ENCODE results near the gene SPNS3. TPM values are rescaled to one million over a fixed set of nuclear protein-coding genes. Genes with fewer than 3 reads are reported as not detected.

SPNS3 gene
- polyA plus RNA-seq, 2 of the 4 experiments (the other 2 are of a cell fraction) = not detected

DNA sequence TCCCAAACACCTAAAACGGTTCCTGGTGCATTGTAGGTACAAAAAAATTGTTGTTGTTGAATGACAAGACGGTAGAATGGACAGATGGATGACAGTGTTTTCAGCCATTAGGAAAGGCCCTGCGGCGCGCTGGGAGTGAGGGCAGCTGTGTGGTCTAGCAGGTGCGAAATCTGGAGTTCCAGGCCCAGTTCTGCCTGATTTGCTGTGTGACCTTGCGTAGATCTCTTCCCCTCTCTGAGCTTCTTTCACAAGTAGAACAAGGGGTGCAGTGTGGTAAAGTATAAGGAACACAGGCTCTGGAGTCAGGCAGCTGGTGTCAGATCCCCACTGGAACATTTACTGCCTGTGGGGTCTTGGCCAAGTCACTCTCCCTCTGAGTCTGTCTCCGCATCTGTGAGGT lies 90.2 kb downstream of the SPNS3 start:
- H3K4me2 ChIP-seq = no peak overlapping the region
- H3K4me1 ChIP-seq = peaks cover 15% of the 10 kb centered on the region; the same call in 2 of the 3 replicates
- no peak for FAIRE-seq
- ChIA-PET POLR2A (no interaction called here), CTCF (interaction anchor here (0.9 to 2.7 kb wide), 6 partner anchors 10 to 111 kb away, joined by 3 to 8 read pairs (median 4); no protein-coding TSS in a partner anchor)
- no peak for ATAC-seq
- H3K9me3 ChIP-seq = no peaks in the 10 kb centered on the region
- WGBS (ENCODE audit: missing lambda C conversion rate) = 84% methylated on average over 8 of the region's 8 CpGs
- TF ChIP-seq GATA3 (IDR thresholded peaks at IDR 0.05; ENCODE audit: borderline replicate concordance) = no peak
- TF ChIP-seq, protein P1, sequence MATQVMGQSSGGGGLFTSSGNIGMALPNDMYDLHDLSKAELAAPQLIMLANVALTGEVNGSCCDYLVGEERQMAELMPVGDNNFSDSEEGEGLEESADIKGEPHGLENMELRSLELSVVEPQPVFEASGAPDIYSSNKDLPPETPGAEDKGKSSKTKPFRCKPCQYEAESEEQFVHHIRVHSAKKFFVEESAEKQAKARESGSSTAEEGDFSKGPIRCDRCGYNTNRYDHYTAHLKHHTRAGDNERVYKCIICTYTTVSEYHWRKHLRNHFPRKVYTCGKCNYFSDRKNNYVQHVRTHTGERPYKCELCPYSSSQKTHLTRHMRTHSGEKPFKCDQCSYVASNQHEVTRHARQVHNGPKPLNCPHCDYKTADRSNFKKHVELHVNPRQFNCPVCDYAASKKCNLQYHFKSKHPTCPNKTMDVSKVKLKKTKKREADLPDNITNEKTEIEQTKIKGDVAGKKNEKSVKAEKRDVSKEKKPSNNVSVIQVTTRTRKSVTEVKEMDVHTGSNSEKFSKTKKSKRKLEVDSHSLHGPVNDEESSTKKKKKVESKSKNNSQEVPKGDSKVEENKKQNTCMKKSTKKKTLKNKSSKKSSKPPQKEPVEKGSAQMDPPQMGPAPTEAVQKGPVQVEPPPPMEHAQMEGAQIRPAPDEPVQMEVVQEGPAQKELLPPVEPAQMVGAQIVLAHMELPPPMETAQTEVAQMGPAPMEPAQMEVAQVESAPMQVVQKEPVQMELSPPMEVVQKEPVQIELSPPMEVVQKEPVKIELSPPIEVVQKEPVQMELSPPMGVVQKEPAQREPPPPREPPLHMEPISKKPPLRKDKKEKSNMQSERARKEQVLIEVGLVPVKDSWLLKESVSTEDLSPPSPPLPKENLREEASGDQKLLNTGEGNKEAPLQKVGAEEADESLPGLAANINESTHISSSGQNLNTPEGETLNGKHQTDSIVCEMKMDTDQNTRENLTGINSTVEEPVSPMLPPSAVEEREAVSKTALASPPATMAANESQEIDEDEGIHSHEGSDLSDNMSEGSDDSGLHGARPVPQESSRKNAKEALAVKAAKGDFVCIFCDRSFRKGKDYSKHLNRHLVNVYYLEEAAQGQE (IDR thresholded peaks at IDR 0.05) = no peak
- no peak for TF ChIP-seq PHF8 (IDR thresholded peaks at IDR 0.05; ENCODE audit: borderline replicate concordance, low read depth)
- TF ChIP-seq HDAC2 (IDR thresholded peaks at IDR 0.05) = no peak
- no peak for TF ChIP-seq CBX2 (IDR thresholded peaks at IDR 0.05; ENCODE audit: borderline replicate concordance, low read depth)
- TF ChIP-seq MAFK (IDR thresholded peaks at IDR 0.05; ENCODE audit: partially characterized antibody) = no peak
- no peak for TF ChIP-seq CEBPB (IDR thresholded peaks at IDR 0.05)
- no peak for TF ChIP-seq ZNF302 (CRISPR knock-in tag; IDR thresholded peaks at IDR 0.05)
- H3K4me3 ChIP-seq = no peak overlapping the region
- no peak for DNase-seq (ENCODE audit: low read depth in 1 of 2, low spot score in 1 of 2)
- H3K27ac ChIP-seq = no peak overlapping the region

DNA sequence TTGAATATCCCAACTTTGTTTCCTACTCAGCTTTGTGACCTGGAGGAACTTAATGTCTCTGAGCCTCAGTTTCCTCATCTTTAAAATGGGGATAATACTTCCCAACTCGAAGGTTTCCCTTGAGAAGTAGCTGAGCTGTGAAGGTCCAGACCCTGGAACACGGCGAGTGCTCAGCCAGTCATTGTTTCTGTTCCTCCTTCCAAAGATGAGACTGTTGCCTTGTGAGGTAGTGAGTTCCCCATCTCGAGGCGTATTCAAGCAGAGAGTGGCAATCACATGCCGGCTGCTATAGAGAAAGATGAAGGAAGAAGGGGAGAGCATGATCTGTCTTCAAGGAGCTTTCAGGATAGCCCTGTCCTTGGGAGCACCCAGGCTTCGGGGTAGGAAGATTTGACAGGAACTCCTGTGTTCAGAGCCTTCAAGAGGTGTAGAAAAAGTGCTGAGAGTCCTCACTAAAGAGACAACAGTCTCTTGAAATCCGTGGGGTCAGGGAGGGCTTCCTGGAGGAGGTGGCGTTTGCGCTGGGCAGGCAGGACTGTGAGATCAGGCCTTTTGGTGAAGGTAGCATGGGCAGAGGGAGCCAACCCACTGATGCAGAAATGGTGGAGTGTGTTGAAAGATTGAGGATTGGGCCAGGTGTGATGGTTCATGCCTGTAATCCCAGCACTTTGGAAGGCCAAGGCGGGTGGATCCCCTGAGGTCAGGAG lies 92.1 kb downstream of the SPNS3 start:
- TF ChIP-seq ZSCAN20 (CRISPR knock-in tag; IDR thresholded peaks at IDR 0.05) (no peak), KDM1A (IDR thresholded peaks at IDR 0.05; ENCODE audit: low read depth) (peak; percentile 78; the same call in 1 of the 2 replicates), ZFP36 (IDR thresholded peaks at IDR 0.05; ENCODE audit: borderline replicate concordance, partially characterized antibody) (peak; percentile 82), POLR2A (IDR thresholded peaks at IDR 0.05; ENCODE audit: low read length) (no peak)
- TF ChIP-seq, protein P2, sequence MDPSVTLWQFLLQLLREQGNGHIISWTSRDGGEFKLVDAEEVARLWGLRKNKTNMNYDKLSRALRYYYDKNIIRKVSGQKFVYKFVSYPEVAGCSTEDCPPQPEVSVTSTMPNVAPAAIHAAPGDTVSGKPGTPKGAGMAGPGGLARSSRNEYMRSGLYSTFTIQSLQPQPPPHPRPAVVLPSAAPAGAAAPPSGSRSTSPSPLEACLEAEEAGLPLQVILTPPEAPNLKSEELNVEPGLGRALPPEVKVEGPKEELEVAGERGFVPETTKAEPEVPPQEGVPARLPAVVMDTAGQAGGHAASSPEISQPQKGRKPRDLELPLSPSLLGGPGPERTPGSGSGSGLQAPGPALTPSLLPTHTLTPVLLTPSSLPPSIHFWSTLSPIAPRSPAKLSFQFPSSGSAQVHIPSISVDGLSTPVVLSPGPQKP (IDR thresholded peaks at IDR 0.05; ENCODE audit: low read depth, low read length) = no peak
- CTCF ChIA-PET = interaction anchor here (0.7 to 2.7 kb wide), 12 partner anchors 9 to 112 kb away, joined by 3 to 8 read pairs (median 4); no protein-coding TSS in a partner anchor
- POLR2A ChIA-PET = no interaction called here
- FAIRE-seq (no peak), ATAC-seq (no peak), DNase-seq (ENCODE audit: low read depth in 1 of 2, low spot score in 1 of 2) (no peak)
- Histone ChIP-seq H3K4me1 (peaks cover 10% of the 10 kb centered on the region; the same call in 2 of the 3 replicates), H3K27ac (no peak overlapping the region), H3K4me3 (no peak overlapping the region), H3K4me2 (no peak overlapping the region), H3K9me3 (no peaks in the 10 kb centered on the region)
- 61% methylated on average over 11 of the region's 11 CpGs for WGBS (ENCODE audit: missing lambda C conversion rate)

DNA sequence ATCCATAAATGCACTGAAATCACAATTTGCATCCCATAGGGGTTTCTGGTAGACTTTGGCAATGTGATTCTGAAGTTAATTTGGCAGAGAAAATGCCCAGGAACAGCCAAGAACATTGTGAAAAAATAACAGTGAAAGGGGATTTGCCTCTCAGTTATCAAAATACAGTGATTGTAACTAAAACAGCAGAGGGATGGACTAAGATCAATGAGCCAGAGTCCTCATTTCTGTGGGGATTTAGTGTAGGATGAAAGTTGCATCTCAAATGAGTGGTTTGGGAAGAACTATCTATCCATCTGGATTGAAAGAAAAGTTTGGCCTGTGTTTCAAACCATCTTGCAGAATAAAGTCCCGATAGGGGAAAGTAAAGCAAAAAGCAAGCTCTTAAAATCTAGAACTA lies 93.4 kb downstream of the SPNS3 start:
- ChIA-PET POLR2A (no interaction called here), CTCF (interaction anchor here (0.9 to 1.9 kb wide), 4 partner anchors 17 to 113 kb away, joined by 3 to 6 read pairs (median 5); no protein-coding TSS in a partner anchor)
- Histone ChIP-seq H3K4me3 (no peak overlapping the region), H3K4me2 (no peak overlapping the region), H3K9me3 (no peaks in the 10 kb centered on the region), H3K4me1 (no peaks in the 10 kb centered on the region), H3K27ac (no peak overlapping the region)
- no peak for ATAC-seq
- WGBS (ENCODE audit: missing lambda C conversion rate) = 85% methylated on average over 1 of the region's 1 CpG
- DNase-seq (ENCODE audit: low read depth in 1 of 2, low spot score in 1 of 2) = no peak
- TF ChIP-seq, protein P3, sequence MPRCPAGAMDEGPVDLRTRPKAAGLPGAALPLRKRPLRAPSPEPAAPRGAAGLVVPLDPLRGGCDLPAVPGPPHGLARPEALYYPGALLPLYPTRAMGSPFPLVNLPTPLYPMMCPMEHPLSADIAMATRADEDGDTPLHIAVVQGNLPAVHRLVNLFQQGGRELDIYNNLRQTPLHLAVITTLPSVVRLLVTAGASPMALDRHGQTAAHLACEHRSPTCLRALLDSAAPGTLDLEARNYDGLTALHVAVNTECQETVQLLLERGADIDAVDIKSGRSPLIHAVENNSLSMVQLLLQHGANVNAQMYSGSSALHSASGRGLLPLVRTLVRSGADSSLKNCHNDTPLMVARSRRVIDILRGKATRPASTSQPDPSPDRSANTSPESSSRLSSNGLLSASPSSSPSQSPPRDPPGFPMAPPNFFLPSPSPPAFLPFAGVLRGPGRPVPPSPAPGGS (IDR thresholded peaks at IDR 0.05) = no peak
- TF ChIP-seq NPAS2 (CRISPR knock-in tag; IDR thresholded peaks at IDR 0.05; ENCODE audit: borderline replicate concordance) (no peak), JUNB (IDR thresholded peaks at IDR 0.05) (no peak), EHF (CRISPR knock-in tag; IDR thresholded peaks at IDR 0.05) (no peak), NFE2L2 (conservative IDR thresholded peaks at IDR 0.05; ENCODE audit: low read length) (no peak)
- TF ChIP-seq, protein P4, sequence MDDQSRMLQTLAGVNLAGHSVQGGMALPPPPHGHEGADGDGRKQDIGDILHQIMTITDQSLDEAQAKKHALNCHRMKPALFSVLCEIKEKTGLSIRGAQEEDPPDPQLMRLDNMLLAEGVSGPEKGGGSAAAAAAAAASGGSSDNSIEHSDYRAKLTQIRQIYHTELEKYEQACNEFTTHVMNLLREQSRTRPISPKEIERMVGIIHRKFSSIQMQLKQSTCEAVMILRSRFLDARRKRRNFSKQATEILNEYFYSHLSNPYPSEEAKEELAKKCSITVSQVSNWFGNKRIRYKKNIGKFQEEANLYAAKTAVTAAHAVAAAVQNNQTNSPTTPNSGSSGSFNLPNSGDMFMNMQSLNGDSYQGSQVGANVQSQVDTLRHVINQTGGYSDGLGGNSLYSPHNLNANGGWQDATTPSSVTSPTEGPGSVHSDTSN (IDR thresholded peaks at IDR 0.05) = no peak
- no peak for FAIRE-seq

All from A549 (cell line).